Liver (tissue), 3 donors: ENCODE measurements around the gene TMED3.

Experiments
- CTCF ChIP-seq: fragments of 150-350 bp; IDR thresholded peaks from 2 replicates; pipeline ENCODE4 v1.5.1; 2017; ENCODE audit warnings: improper control_type of control experiment, low read depth, low read length; ENCODE audit not compliant: missing input control
- SP1 ChIP-seq: IDR thresholded peaks from 2 replicates; pipeline ENCODE4 v1.6.1; 2018; ENCODE audit warnings: antibody characterized with exemption, mild to moderate bottlenecking
- donor health status: healthy.
- donor health status: healthy.

- TF ChIP-seq SP1, result no peak
- no peak for TF ChIP-seq CTCF
Observed at GRCh38 chr15:79315623-79316328, 4.9 kb downstream of the TMED3 start.
